ENCODE results near the gene DRD4. TPM values are rescaled to one million over a fixed set of nuclear protein-coding genes. Genes with fewer than 3 reads are reported as not detected.

DRD4 gene
- total RNA-seq, 1 experiment from 2014 or later, result 0.11 TPM

DNA sequence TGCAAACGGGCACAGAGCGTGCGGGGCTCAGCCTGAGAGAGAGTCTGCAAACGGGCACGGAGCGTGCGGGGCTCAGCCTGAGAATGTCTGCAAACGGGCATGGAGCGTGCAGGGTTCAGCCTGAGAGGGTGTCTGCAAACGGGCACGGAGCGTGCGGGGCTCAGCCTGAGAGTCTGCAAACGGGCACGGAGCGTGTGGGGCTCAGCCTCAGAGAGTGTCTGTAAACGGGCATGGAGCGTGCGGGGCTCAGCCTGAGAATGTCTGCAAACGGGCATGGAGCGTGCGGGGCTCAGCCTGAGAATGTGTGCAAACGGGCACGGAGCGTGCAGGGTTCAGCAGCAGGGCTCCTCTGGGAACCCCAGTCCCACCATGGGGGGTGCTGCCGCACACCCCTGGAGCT lies 47.3 kb upstream of the DRD4 start:
- intact Hi-C loops (cut with micrococcal nuclease), result no loop called here
- CTCF ChIA-PET, result interaction anchor here (0.5 kb wide), 1 partner anchor 10 kb away, joined by 5 read pairs; no protein-coding TSS in a partner anchor
- TF ChIP-seq, protein P1, sequence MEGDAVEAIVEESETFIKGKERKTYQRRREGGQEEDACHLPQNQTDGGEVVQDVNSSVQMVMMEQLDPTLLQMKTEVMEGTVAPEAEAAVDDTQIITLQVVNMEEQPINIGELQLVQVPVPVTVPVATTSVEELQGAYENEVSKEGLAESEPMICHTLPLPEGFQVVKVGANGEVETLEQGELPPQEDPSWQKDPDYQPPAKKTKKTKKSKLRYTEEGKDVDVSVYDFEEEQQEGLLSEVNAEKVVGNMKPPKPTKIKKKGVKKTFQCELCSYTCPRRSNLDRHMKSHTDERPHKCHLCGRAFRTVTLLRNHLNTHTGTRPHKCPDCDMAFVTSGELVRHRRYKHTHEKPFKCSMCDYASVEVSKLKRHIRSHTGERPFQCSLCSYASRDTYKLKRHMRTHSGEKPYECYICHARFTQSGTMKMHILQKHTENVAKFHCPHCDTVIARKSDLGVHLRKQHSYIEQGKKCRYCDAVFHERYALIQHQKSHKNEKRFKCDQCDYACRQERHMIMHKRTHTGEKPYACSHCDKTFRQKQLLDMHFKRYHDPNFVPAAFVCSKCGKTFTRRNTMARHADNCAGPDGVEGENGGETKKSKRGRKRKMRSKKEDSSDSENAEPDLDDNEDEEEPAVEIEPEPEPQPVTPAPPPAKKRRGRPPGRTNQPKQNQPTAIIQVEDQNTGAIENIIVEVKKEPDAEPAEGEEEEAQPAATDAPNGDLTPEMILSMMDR (conservative IDR thresholded peaks at IDR 0.05; ENCODE audit: low read depth, low read length), result no peak
- TF ChIP-seq EZH2 (IDR thresholded peaks at IDR 0.05; ENCODE audit: low read length, unreplicated experiment) (no peak), EZH2phosphoT487 (IDR thresholded peaks at IDR 0.05; ENCODE audit: borderline replicate concordance, low read length) (no peak)
- DNase-seq (no peak), ATAC-seq (no peak)
- BruUV-seq (replicated peaks), result no TSS peak
- Histone ChIP-seq H3K27ac (ENCODE audit: low read length) (no peak overlapping the region), H3K4me2 (ENCODE audit: low read length) (no peak overlapping the region), H3K36me3 (ENCODE audit: low read depth, low read length) (peaks cover 49% of the 10 kb centered on the region), H4K20me1 (ENCODE audit: low read length) (no peaks in the 10 kb centered on the region), H3K9ac (ENCODE audit: low read length) (no peak overlapping the region), H3K79me2 (ENCODE audit: low read length) (peaks cover 19% of the 10 kb centered on the region), H3K4me3 (ENCODE audit: low read length) (no peak overlapping the region), H3K9me2 (replicated peaks; ENCODE audit: low read length) (no peaks in the 10 kb centered on the region), H3F3A (ENCODE audit: low read length, unreplicated experiment) (no peaks in the 10 kb centered on the region), H3K4me1 (ENCODE audit: insufficient read depth, low read length) (no peaks in the 10 kb centered on the region), H2AFZ (ENCODE audit: low read length) (no peak overlapping the region), H3K27me3 (ENCODE audit: low read length) (no peaks in the 10 kb centered on the region), H3K9me3 (ENCODE audit: low read length) (no peaks in the 10 kb centered on the region)
- POLR2A ChIA-PET (ENCODE audit: unreplicated experiment), result no interaction called here

DNA sequence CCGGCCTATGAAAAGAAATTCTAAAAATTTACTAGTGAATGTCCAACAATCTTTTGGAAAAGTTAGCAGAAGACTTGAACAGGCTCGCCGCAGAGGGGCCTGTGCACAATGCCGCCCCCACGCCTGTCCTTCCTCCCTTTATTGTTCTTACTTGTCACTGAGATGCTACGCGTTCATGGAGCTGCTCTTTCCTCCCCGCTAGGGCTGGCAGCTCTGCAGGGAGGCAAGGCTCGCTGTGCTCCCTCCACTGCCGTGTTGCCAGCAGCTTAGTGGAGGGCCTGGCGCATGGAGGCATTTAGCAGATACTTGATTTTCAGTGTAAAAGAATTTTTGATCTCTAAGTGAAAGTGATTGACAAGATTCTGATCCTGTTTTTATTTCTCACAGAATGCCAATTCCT lies 46.1 kb upstream of the DRD4 start:
- H3K9ac ChIP-seq (ENCODE audit: low read length), result no peak overlapping the region
- no peaks in the 10 kb centered on the region for H3F3A ChIP-seq (ENCODE audit: low read length, unreplicated experiment)
- POLR2A ChIA-PET (ENCODE audit: unreplicated experiment), result no interaction called here
- peaks cover 52% of the 10 kb centered on the region for H3K36me3 ChIP-seq (ENCODE audit: low read depth, low read length)
- no peak overlapping the region for H3K4me3 ChIP-seq (ENCODE audit: low read length)
- no TSS peak for BruUV-seq (replicated peaks)
- intact Hi-C loops (cut with micrococcal nuclease), result no loop called here
- H2AFZ ChIP-seq (ENCODE audit: low read length), result no peak overlapping the region
- ATAC-seq, result no peak
- H3K4me2 ChIP-seq (ENCODE audit: low read length), result no peak overlapping the region
- no peaks in the 10 kb centered on the region for H3K9me3 ChIP-seq (ENCODE audit: low read length)
- H3K4me1 ChIP-seq (ENCODE audit: insufficient read depth, low read length), result no peaks in the 10 kb centered on the region
- H4K20me1 ChIP-seq (ENCODE audit: low read length), result no peaks in the 10 kb centered on the region
- no peak overlapping the region for H3K27ac ChIP-seq (ENCODE audit: low read length)
- no peak for DNase-seq
- H3K27me3 ChIP-seq (ENCODE audit: low read length), result no peaks in the 10 kb centered on the region
- peaks cover 23% of the 10 kb centered on the region for H3K79me2 ChIP-seq (ENCODE audit: low read length)
- no peak for TF ChIP-seq EZH2phosphoT487 (IDR thresholded peaks at IDR 0.05; ENCODE audit: borderline replicate concordance, low read length)
- no peak for TF ChIP-seq EZH2 (IDR thresholded peaks at IDR 0.05; ENCODE audit: low read length, unreplicated experiment)
- TF ChIP-seq, protein P1 (conservative IDR thresholded peaks at IDR 0.05; ENCODE audit: low read depth, low read length), result no peak
- H3K9me2 ChIP-seq (replicated peaks; ENCODE audit: low read length), result no peaks in the 10 kb centered on the region
- CTCF ChIA-PET, result no interaction called here

DNA sequence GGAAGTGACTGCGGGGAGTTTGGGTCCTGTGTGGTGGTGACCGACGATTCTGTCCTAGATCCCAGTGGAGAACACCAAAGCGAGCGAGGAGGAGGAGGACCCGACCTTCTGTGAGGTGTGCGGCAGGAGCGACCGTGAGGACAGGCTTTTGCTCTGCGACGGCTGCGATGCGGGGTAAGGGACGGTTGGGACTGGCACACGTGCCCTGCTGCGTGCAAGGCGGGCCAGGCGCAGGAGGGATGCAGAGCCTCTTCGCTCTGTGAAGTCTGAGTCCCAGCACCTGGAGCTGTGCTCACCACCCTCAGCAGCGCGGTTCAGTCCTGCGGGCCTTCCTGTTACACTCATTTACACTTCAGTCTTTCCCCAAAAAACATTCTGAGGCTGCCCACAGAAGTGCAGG lies 44.6 kb upstream of the DRD4 start:
- ATAC-seq, result no peak
- no peak overlapping the region for H3K27ac ChIP-seq (ENCODE audit: low read length)
- no peak overlapping the region for H3K4me3 ChIP-seq (ENCODE audit: low read length)
- H4K20me1 ChIP-seq (ENCODE audit: low read length), result no peaks in the 10 kb centered on the region
- H3F3A ChIP-seq (ENCODE audit: low read length, unreplicated experiment), result no peaks in the 10 kb centered on the region
- ChIA-PET CTCF (no interaction called here), POLR2A (ENCODE audit: unreplicated experiment) (no interaction called here)
- H3K9me3 ChIP-seq (ENCODE audit: low read length), result no peaks in the 10 kb centered on the region
- TF ChIP-seq, protein P1 (conservative IDR thresholded peaks at IDR 0.05; ENCODE audit: low read depth, low read length), result no peak
- TF ChIP-seq EZH2phosphoT487 (IDR thresholded peaks at IDR 0.05; ENCODE audit: borderline replicate concordance, low read length) (no peak), EZH2 (IDR thresholded peaks at IDR 0.05; ENCODE audit: low read length, unreplicated experiment) (no peak)
- DNase-seq, result no peak
- no peak overlapping the region for H2AFZ ChIP-seq (ENCODE audit: low read length)
- peaks cover 45% of the 10 kb centered on the region for H3K36me3 ChIP-seq (ENCODE audit: low read depth, low read length)
- no peak overlapping the region for H3K9ac ChIP-seq (ENCODE audit: low read length)
- no peaks in the 10 kb centered on the region for H3K27me3 ChIP-seq (ENCODE audit: low read length)
- H3K4me2 ChIP-seq (ENCODE audit: low read length), result no peak overlapping the region
- intact Hi-C loops (cut with micrococcal nuclease), result no loop called here
- no TSS peak for BruUV-seq (replicated peaks)
- no peaks in the 10 kb centered on the region for H3K9me2 ChIP-seq (replicated peaks; ENCODE audit: low read length)
- no peaks in the 10 kb centered on the region for H3K4me1 ChIP-seq (ENCODE audit: insufficient read depth, low read length)
- H3K79me2 ChIP-seq (ENCODE audit: low read length), result peaks cover 21% of the 10 kb centered on the region
